ENCODE measurements around the gene DEFB116. TPM values are rescaled to one million over a fixed set of nuclear protein-coding genes. Genes with fewer than 3 reads are reported as not detected.

Gene DEFB116
- total RNA-seq, 2 experiments from 2014 or later: not detected

Other genes starting within 250 kb of the DEFB116 start
- not detected for gene DEFB115, start 50.9 kb downstream of the DEFB116 start, total RNA-seq
- not detected for gene DEFB118, start 60.0 kb upstream of the DEFB116 start, total RNA-seq
- not detected for gene DEFB119, start 82.0 kb upstream of the DEFB116 start, total RNA-seq
- gene DEFB121, start 97.6 kb upstream of the DEFB116 start, total RNA-seq: not detected
- not detected for gene DEFB123, start 132.0 kb upstream of the DEFB116 start, total RNA-seq
- gene DEFB124, start 166.5 kb upstream of the DEFB116 start, total RNA-seq: not detected
- gene REM1, start 166.7 kb upstream of the DEFB116 start, total RNA-seq: not detected
- 10 to 100 TPM; 67.3 to 69.4 TPM for gene HM13, start 205.9 kb upstream of the DEFB116 start, total RNA-seq